Measurements from ENCODE around the gene CPNE8. TPM values are rescaled to one million over a fixed set of nuclear protein-coding genes. Genes with fewer than 3 reads are reported as not detected.

Gene CPNE8
- total RNA-seq, 4 donors from 2014 or later: 12.1 to 38.3 (median 13.4) TPM

DNA sequence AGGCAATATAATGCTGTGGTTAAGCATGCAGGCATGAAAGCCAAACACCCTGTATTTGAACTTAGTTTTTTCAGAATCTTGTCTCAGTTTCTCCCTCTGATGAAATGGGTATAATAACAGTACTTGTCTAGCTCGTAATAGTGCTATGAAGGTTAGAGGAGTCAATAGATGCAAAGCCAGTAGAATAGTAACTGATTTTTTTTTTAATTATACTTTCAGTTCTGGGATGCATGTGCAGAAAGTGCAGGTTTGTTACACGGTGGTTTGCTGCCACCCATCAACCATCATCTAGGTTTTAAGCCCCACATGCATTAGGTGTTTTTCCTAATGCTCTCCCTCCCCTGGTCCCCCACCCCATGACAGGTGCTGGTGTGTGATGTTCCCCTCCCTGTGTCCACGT is 87.4 kb downstream of the CPNE8 start:
- DNase-seq (ENCODE audit: low spot score in 2 of 2): no peak
- Histone ChIP-seq H3K4me3 (no peak overlapping the region), H3K27ac (no peak overlapping the region), H3K27me3 (no peaks in the 10 kb centered on the region), H3K4me1 (no peaks in the 10 kb centered on the region), H3K36me3 (no peaks in the 10 kb centered on the region), H3K9me3 (no peaks in the 10 kb centered on the region)
- TF ChIP-seq POLR2A (IDR thresholded peaks at IDR 0.05) (no peak), EP300 (IDR thresholded peaks at IDR 0.05) (no peak), POLR2AphosphoS5 (IDR thresholded peaks at IDR 0.05) (no peak), CTCF (IDR thresholded peaks at IDR 0.05) (no peak)
- 90% methylated on average over 3 of the region's 3 CpGs for WGBS

DNA sequence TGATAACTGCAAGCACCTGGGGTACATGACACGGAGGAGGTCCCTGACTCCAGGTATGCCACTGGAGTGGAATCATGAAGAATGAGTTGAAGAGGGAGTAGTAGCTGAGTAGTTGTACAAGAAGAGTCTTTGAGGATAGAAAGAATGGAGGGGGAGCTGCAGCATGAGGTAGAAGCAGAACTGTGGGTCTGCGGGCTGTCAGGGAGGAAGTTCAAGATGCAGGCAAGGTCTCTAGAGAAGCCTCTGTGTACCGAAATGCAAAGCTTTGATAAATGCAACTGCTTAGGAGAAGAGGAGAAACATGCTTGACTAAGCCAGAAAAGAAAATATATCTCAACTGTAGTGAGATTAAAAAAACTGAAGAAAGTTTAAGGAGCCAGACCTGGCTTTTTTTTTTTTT is 91.5 kb downstream of the CPNE8 start:
- Histone ChIP-seq H3K36me3 (peaks cover 9% of the 10 kb centered on the region), H3K27me3 (no peaks in the 10 kb centered on the region), H3K4me3 (no peak overlapping the region), H3K27ac (no peak overlapping the region), H3K4me1 (no peaks in the 10 kb centered on the region), H3K9me3 (no peaks in the 10 kb centered on the region)
- no peak for DNase-seq (ENCODE audit: low spot score in 2 of 2)
- 82% methylated on average over 3 of the region's 3 CpGs for WGBS
- TF ChIP-seq CTCF (IDR thresholded peaks at IDR 0.05) (no peak), POLR2A (IDR thresholded peaks at IDR 0.05) (no peak), POLR2AphosphoS5 (IDR thresholded peaks at IDR 0.05) (no peak), EP300 (IDR thresholded peaks at IDR 0.05) (no peak)

DNA sequence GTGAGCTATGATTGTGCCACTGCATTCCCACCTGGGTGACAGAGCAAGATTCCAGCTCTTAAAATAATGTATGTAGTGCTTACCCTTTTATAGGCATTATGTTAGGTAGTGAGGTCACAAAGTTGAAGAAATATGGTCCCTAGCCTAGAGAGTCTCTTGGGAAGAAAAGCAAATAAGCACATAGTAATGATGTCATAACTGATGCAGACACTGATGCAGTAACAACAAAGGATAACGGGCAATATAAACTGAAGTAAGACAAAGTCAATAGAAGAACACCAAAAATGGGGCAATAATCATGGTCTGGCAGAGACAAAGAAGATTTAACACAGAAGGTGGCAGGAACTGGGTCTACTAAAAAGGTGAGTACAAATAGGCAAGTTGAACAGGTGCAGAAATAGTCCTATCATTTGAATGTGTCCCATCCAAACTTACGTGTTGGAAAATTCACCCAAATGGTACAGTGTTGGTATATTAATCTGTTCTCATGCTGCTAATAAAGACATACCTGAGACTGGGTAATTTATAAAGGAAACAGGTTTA is 93.5 kb downstream of the CPNE8 start:
- no peaks in the 10 kb centered on the region for H3K4me1 ChIP-seq
- WGBS: 96% methylated on average over 2 of the region's 2 CpGs
- H3K9me3 ChIP-seq: no peaks in the 10 kb centered on the region
- DNase-seq (ENCODE audit: low spot score in 2 of 2): no peak
- no peaks in the 10 kb centered on the region for H3K27me3 ChIP-seq
- H3K4me3 ChIP-seq: no peak overlapping the region
- H3K27ac ChIP-seq: no peak overlapping the region
- no peak for TF ChIP-seq POLR2A (IDR thresholded peaks at IDR 0.05)
- TF ChIP-seq POLR2AphosphoS5 (IDR thresholded peaks at IDR 0.05): no peak
- TF ChIP-seq CTCF (IDR thresholded peaks at IDR 0.05): no peak
- TF ChIP-seq EP300 (IDR thresholded peaks at IDR 0.05): no peak
- H3K36me3 ChIP-seq: peaks cover 9% of the 10 kb centered on the region

DNA sequence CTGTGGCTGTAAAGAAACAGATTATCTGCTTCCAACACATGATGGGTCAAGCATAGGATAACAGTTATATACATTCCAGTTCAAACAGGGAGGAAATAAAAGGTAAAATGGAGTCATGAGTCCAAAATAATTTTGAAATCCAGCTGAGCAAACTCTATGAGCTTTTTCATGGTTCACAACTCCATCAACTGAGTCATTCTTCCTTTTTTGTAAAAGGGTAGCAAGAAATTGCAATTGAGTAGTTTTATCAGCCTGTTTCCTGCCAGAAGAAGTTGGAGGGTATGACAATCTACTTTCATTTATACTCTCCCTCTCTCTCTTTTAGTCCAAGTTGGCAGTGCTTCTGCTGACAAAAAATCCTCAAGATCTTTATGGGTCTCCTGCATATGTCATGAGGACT is 95.6 kb downstream of the CPNE8 start:
- Histone ChIP-seq H3K27ac (no peak overlapping the region), H3K4me1 (no peaks in the 10 kb centered on the region), H3K27me3 (no peaks in the 10 kb centered on the region), H3K9me3 (no peaks in the 10 kb centered on the region), H3K4me3 (no peak overlapping the region), H3K36me3 (peaks cover 9% of the 10 kb centered on the region)
- TF ChIP-seq CTCF (IDR thresholded peaks at IDR 0.05) (no peak), POLR2A (IDR thresholded peaks at IDR 0.05) (no peak), POLR2AphosphoS5 (IDR thresholded peaks at IDR 0.05) (no peak), EP300 (IDR thresholded peaks at IDR 0.05) (no peak)
- no peak for DNase-seq (ENCODE audit: low spot score in 2 of 2)

GRCh38 chr12:38788106-38788505 is 117.3 kb downstream of the CPNE8 start:
- WGBS: 94% methylated on average over 1 of the region's 1 CpG
- Histone ChIP-seq H3K27me3 (no peaks in the 10 kb centered on the region), H3K4me3 (no peak overlapping the region), H3K9me3 (peaks cover 7% of the 10 kb centered on the region), H3K27ac (no peak overlapping the region), H3K4me1 (no peaks in the 10 kb centered on the region), H3K36me3 (peaks cover 3% of the 10 kb centered on the region)
- no peak for DNase-seq (ENCODE audit: low spot score in 2 of 2)
- TF ChIP-seq POLR2A (IDR thresholded peaks at IDR 0.05) (no peak), POLR2AphosphoS5 (IDR thresholded peaks at IDR 0.05) (no peak), CTCF (IDR thresholded peaks at IDR 0.05) (no peak), EP300 (IDR thresholded peaks at IDR 0.05) (no peak)
